ENCODE data around the gene ADGRG3. TPM values are rescaled to one million over a fixed set of nuclear protein-coding genes. Genes with fewer than 3 reads are reported as not detected.
A peak's percentile ranks its signal among the peaks of the same experiment; 100 is the strongest.

The ADGRG3 gene
- total and polyA plus RNA-seq, 2 of the 13 experiments (the other 11 are each of a cell fraction or from before 2014, with no cell fraction given), result 2.7 to 11.8 TPM

DNA sequence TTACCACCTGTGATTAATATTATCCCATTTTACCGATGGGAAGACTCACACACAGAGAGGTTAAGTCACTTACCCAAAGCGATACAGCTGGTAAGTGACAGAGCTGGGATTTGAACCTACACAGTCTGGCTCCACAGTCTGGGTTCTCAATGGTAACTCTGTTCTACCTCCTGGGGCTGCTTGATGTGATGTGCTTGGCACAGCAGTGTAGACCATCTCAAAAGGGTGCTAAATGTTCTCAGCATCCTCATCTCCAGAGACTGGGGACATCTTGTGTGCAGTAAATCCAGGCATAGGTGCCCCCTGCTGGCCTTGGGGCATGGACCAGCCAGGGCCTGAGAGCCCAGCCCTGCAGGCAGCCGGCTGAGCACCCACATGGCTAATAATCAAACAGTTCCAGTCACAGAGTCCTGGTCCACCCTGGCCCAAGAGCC is 52.1 kb downstream of the ADGRG3 start (continued):
- TF ChIP-seq ZNF616 (CRISPR knock-in tag; IDR thresholded peaks at IDR 0.05; ENCODE audit: low read depth) (no peak), TAF1 (CRISPR knock-in tag; IDR thresholded peaks at IDR 0.05) (no peak), DNMT3B (CRISPR knock-in tag; conservative IDR thresholded peaks at IDR 0.05) (no peak), ZNF567 (CRISPR knock-in tag; IDR thresholded peaks at IDR 0.05; ENCODE audit: borderline replicate concordance) (no peak), HMG20A (CRISPR knock-in tag; IDR thresholded peaks at IDR 0.05; ENCODE audit: borderline replicate concordance) (no peak), RNF2 (conservative IDR thresholded peaks at IDR 0.05; ENCODE audit: low read depth) (no peak), ZNF607 (CRISPR knock-in tag; IDR thresholded peaks at IDR 0.05; ENCODE audit: borderline replicate concordance) (no peak), RELA (CRISPR knock-in tag; IDR thresholded peaks at IDR 0.05) (0 out of 2 replicates have a peak, but pooled peaks have one; percentile 34), PCBP1 (IDR thresholded peaks at IDR 0.05; ENCODE audit: borderline replicate concordance, low read depth, low read length) (no peak), EEA1 (CRISPR knock-in tag; IDR thresholded peaks at IDR 0.05; ENCODE audit: borderline replicate concordance) (no peak), ZBTB38 (CRISPR knock-in tag; IDR thresholded peaks at IDR 0.05) (peak; percentile 46; the same call in 1 of the 2 replicates), IKZF4 (CRISPR knock-in tag; IDR thresholded peaks at IDR 0.05; ENCODE audit: borderline replicate concordance, low read depth, not compliant biosample characterization) (no peak), ZNF772 (CRISPR knock-in tag; IDR thresholded peaks at IDR 0.05) (peak; percentile 61; the same call in 1 of the 2 replicates), ATF7 (IDR thresholded peaks at IDR 0.05) (no peak), ATF7 (CRISPR knock-in tag; IDR thresholded peaks at IDR 0.05) (no peak), SALL1 (CRISPR knock-in tag; IDR thresholded peaks at IDR 0.05) (peak; percentile 79), ZFAT (CRISPR knock-in tag; conservative IDR thresholded peaks at IDR 0.05) (no peak), MEF2D (CRISPR knock-in tag; IDR thresholded peaks at IDR 0.05) (0 out of 2 replicates have a peak, but pooled peaks have one; percentile 61), IRF2 (CRISPR knock-in tag; IDR thresholded peaks at IDR 0.05) (0 out of 2 replicates have a peak, but pooled peaks have one; percentile 25), SOX13 (IDR thresholded peaks at IDR 0.05) (no peak), SOX13 (CRISPR knock-in tag; conservative IDR thresholded peaks at IDR 0.05 in 1 of 2, IDR thresholded peaks at IDR 0.05 in 1 of 2) (0 out of 4 replicates have a peak, but pooled peaks of 1 of the 2 experiments have one; percentile 17)
- TF ChIP-seq, protein P1, sequence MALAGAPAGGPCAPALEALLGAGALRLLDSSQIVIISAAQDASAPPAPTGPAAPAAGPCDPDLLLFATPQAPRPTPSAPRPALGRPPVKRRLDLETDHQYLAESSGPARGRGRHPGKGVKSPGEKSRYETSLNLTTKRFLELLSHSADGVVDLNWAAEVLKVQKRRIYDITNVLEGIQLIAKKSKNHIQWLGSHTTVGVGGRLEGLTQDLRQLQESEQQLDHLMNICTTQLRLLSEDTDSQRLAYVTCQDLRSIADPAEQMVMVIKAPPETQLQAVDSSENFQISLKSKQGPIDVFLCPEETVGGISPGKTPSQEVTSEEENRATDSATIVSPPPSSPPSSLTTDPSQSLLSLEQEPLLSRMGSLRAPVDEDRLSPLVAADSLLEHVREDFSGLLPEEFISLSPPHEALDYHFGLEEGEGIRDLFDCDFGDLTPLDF (CRISPR knock-in tag; IDR thresholded peaks at IDR 0.05), result no peak
- TF ChIP-seq, protein P2, sequence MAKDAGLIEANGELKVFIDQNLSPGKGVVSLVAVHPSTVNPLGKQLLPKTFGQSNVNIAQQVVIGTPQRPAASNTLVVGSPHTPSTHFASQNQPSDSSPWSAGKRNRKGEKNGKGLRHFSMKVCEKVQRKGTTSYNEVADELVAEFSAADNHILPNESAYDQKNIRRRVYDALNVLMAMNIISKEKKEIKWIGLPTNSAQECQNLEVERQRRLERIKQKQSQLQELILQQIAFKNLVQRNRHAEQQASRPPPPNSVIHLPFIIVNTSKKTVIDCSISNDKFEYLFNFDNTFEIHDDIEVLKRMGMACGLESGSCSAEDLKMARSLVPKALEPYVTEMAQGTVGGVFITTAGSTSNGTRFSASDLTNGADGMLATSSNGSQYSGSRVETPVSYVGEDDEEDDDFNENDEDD (CRISPR knock-in tag; IDR thresholded peaks at IDR 0.05; ENCODE audit: borderline replicate concordance), result no peak
- TF ChIP-seq, protein P3, sequence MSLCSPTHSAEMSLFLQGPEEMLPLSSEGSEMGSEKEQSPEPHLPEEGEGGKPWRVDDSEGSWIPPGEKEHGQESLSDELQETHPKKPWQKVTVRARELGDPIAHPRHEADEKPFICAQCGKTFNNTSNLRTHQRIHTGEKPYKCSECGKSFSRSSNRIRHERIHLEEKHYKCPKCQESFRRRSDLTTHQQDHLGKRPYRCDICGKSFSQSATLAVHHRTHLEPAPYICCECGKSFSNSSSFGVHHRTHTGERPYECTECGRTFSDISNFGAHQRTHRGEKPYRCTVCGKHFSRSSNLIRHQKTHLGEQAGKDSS (CRISPR knock-in tag; IDR thresholded peaks at IDR 0.05; ENCODE audit: borderline replicate concordance, low read depth), result peak; percentile 88; the same call in 1 of the 2 replicates

Data from HepG2 (cell line).